Colonic mucosa (tissue), 4 donors: Measurements from ENCODE around the gene RPS13. TPM values are rescaled to one million over a fixed set of nuclear protein-coding genes. Genes with fewer than 3 reads are reported as not detected.
A peak's percentile ranks its signal among the peaks of the same experiment; 100 is the strongest.
"Not testable (repeated sequence)": the region's sequence is repeated elsewhere in the genome, so short reads cannot be mapped to it uniquely, and the experiment has no call there.

Experiments used
- DNase-seq: peaks from one replicate; pipeline ENCODE4 v3.0.0-alpha.2; 2020
- H3K27ac ChIP-seq: fragments of 200-600 bp; one replicate; pipeline ENCODE4 v1.8.0; 2021
- H3K27me3 ChIP-seq: fragments of 200-600 bp; one replicate; pipeline ENCODE4 v1.8.0; 2021
- H3K36me3 ChIP-seq: fragments of 200-600 bp; one replicate; pipeline ENCODE4 v1.8.0; 2021
- H3K4me1 ChIP-seq: fragments of 200-600 bp; one replicate; pipeline ENCODE4 v1.8.0; 2021; ENCODE audit warnings: mild to moderate bottlenecking
- H3K4me3 ChIP-seq: fragments of 200-600 bp; one replicate; pipeline ENCODE4 v1.8.0; 2021
- H3K9ac ChIP-seq, 2 donors: one replicate each; pipeline ENCODE4 v1.7.0; 2013; ENCODE audit warnings: control low read depth in 2 of 2, low read depth in 2 of 2, low read length in 2 of 2
- H3K9me3 ChIP-seq: fragments of 200-600 bp; one replicate; pipeline ENCODE4 v1.8.0; 2021
- intact Hi-C: fragments of 100-400 bp; cut with DNase I; formaldehyde crosslinking; loops from one replicate; pipeline ENCODE4 v1.14.1; 2022
- total RNA-seq, 2 donors: library from RNA; stranded (reverse); fragmentation: NEBNext Ultra II Directional in 1 of 2; extraction: Animal tissue kit (Norgen Biotek cat#: 25700) in 1 of 2; gene quantifications; one replicate each; pipeline ENCODE4 v1.2.1, GENCODE V29; 2021
- TF ChIP-seq, protein P1 (sequence below): fragments of 200-600 bp; IDR thresholded peaks from one replicate; pipeline ENCODE4 v1.8.0; 2022; ENCODE audit warnings: antibody characterized with exemption, mild to moderate bottlenecking
- donor health status: healthy.
- donor health status: DM: no; HTN: no; CAD: no.
- donor health status: DM: no; HTN: no; CAD: no.

The RPS13 gene
- 100 to 1,000 TPM; 749 to 843 TPM for total RNA-seq

GRCh38 chr11:17077520-17078401 lies at the start of gene RPS13:
TSS of gene RPS13 (minus strand) at chr11:17077667. CDS start at chr11:17077641, 26 bp downstream.
- DNase-seq, result peak; percentile 98
- Histone ChIP-seq H3K9ac (peak within 1 kb of the TSS; percentile 93 to 99), H3K27me3 (no peaks in the 10 kb centered on the region), H3K4me1 (peaks cover 12% of the 10 kb centered on the region), H3K9me3 (no peaks in the 10 kb centered on the region), H3K4me3 (peak within 1 kb of the TSS; percentile 97), H3K36me3 (no peaks in the 10 kb centered on the region), H3K27ac (peak within 1 kb of the TSS; percentile 90)
- intact Hi-C loops, result no loop called here
- TF ChIP-seq, protein P1, sequence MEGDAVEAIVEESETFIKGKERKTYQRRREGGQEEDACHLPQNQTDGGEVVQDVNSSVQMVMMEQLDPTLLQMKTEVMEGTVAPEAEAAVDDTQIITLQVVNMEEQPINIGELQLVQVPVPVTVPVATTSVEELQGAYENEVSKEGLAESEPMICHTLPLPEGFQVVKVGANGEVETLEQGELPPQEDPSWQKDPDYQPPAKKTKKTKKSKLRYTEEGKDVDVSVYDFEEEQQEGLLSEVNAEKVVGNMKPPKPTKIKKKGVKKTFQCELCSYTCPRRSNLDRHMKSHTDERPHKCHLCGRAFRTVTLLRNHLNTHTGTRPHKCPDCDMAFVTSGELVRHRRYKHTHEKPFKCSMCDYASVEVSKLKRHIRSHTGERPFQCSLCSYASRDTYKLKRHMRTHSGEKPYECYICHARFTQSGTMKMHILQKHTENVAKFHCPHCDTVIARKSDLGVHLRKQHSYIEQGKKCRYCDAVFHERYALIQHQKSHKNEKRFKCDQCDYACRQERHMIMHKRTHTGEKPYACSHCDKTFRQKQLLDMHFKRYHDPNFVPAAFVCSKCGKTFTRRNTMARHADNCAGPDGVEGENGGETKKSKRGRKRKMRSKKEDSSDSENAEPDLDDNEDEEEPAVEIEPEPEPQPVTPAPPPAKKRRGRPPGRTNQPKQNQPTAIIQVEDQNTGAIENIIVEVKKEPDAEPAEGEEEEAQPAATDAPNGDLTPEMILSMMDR, result no peak

DNA sequence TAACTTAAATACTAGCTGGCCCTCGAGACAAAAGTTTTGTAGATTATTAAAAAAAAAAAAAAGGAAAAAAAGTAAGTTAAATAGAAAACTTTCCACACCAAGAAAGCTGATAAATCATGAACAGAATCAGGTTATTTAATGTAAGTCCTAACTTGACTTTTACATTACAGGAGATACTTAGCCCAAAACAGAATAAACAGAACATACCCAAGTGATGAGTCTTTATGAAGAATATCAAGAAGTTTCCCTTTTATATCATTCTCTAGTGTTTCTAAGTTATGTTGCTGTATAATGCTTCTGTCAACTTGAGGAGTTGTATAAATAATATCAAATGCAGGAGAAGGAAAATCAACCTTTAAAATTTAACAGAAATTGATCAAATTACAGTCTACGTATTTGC lies 44.5 kb upstream of the RPS13 start:
- TF ChIP-seq, protein P1, result no peak
- Histone ChIP-seq H3K27ac (no peak overlapping the region), H3K36me3 (no peaks in the 10 kb centered on the region), H3K27me3 (no peaks in the 10 kb centered on the region), H3K9ac (no peak overlapping the region), H3K9me3 (no peaks in the 10 kb centered on the region), H3K4me1 (no peaks in the 10 kb centered on the region), H3K4me3 (no peak overlapping the region)
- no peak for DNase-seq
- intact Hi-C loops, result no loop called here

DNA sequence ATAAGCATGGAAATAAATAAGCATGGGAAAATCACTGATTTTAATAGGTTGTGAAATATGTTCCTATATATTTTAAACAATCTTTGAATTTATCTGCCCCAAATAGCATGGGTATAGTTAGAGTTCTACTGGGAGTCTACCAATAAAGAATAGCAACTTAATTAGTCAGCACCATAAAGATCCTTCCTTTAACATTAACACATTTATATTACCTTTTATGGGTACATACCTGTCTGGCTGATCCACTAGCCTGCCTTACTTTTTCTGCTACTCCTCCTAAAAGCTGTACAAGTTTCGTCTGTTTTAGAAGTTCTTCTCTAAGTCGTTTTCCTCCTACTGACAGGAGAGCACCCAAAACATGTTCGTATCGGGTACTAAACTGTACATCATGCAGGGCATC lies 39.8 kb upstream of the RPS13 start:
- Histone ChIP-seq H3K4me3 (no peak overlapping the region), H3K27me3 (no peaks in the 10 kb centered on the region), H3K36me3 (no peaks in the 10 kb centered on the region), H3K4me1 (no peaks in the 10 kb centered on the region), H3K9me3 (no peaks in the 10 kb centered on the region), H3K27ac (no peak overlapping the region), H3K9ac (no peak overlapping the region)
- no peak for DNase-seq
- intact Hi-C loops, result no loop called here
- TF ChIP-seq, protein P1, result no peak

DNA sequence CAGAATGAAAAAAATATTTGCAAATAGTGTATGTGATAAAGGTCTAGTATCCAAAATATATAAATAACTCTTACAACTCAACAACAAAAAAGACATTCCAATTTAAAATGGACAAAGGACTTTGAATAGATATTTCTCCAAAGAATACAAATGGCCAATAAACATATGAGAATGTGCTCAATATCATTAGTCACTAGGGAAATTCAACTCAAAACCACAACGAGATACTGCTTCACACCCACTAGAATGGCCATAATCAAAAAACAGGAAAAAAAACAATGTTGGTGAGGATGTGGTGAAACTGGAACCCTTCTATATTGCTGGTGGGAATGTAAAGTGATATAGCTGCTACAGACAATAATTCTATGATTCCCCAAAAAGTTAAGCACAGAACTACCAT lies 38.6 kb upstream of the RPS13 start:
- intact Hi-C loops, result no loop called here
- Histone ChIP-seq H3K27me3 (no peaks in the 10 kb centered on the region), H3K27ac (no peak overlapping the region), H3K9me3 (no peaks in the 10 kb centered on the region), H3K4me3 (no peak overlapping the region), H3K4me1 (no peaks in the 10 kb centered on the region), H3K36me3 (no peaks in the 10 kb centered on the region), H3K9ac (no peak overlapping the region)
- no peak for DNase-seq
- TF ChIP-seq, protein P1, result no peak

DNA sequence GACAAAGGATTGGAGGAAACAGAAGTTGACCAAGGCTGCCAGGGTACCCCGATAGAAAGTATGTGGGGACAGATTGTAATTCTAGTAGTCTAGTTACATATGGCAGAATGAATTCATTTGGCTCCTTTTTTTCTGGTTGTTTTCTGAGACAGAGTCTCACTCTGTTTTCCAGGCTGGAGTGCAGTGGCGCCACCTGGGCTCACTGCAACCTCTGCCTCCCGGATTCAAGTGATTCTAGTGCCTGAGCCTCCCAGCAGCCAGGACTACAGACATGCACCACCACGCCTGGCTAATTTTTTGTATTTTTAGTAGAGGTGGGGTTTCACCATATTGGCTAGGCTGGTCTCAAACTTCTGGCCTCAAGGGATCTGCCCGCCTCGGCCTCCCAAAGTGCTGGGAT lies 30.3 kb upstream of the RPS13 start:
- not testable (repeated sequence) for DNase-seq, H3K36me3 ChIP-seq

DNA sequence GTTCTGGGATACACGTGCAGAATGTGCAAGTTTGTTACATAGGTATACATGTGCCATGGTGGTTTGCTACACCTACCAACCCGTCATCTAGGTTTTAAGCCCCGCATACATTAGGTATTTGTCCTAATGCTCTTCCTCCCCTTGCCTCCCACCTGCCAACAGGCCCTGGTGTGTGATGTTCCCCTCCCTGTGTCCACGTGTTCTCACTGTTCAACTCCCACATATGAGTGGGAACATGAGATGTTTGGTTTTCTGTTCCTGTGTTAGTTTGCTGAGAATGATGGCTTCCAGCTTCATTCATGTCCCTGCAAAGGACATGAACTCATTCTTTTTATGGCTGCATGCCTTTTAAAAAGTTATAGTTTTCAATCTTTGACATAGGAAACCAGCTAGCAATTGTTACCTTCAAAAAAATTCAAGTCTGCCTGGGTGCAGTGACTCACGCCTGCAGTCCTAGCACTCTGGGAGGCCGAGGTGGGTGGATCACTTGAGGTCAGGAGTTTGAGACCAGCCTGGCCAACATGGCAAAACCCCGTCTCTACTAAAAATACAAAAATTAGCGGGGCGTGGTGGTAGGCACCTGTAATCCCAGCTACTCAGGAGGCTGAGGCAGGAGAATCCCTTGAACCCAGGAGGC lies 28.1 kb upstream of the RPS13 start:
- intact Hi-C loops, H3K27me3 ChIP-seq, H3K4me1 ChIP-seq, H3K4me3 ChIP-seq, DNase-seq, H3K9ac ChIP-seq, H3K36me3 ChIP-seq, H3K27ac ChIP-seq, H3K9me3 ChIP-seq: not testable (repeated sequence)

More for the DNA sequence above, 30.3 kb upstream of the RPS13 start:
- H3K27me3 ChIP-seq, H3K27ac ChIP-seq, H3K9me3 ChIP-seq, intact Hi-C loops, H3K4me3 ChIP-seq, H3K4me1 ChIP-seq, H3K9ac ChIP-seq: not testable (repeated sequence)
